SK-N-SH (cell line): ENCODE data around the gene RPL39L. TPM values are rescaled to one million over a fixed set of nuclear protein-coding genes. Genes with fewer than 3 reads are reported as not detected.

Experiments used
- CTCF ChIA-PET: fragments of 300-600, 350-600 bp; formaldehyde crosslinking; extraction: SDS; loops from one replicate; lab custom pipeline; 2021; lab: Yijun Ruan, JAX
- POLR2A ChIA-PET: fragments of 350-600 bp; sonication (Branson Sonifier 250); formaldehyde crosslinking; extraction: SDS; loops from one replicate; lab custom pipeline; 2020; ENCODE audit warnings: antibody characterized with exemption, inconsistent platforms; lab: Yijun Ruan, JAX
- DNase-seq: peaks from one replicate; pipeline ENCODE4 v3.0.0; 2012
- H2AFZ ChIP-seq: fragments of 200-600 bp; sonication (generic); 2 replicates; pipeline ENCODE4 v1.8.1; 2016; ENCODE audit warnings: antibody characterized with exemption, mild to moderate bottlenecking, low read depth
- H3F3A ChIP-seq: fragments of 200-600 bp; sonication (generic); replicated peaks from 2 replicates; pipeline ENCODE3; 2016; ENCODE audit warnings: antibody characterized with exemption, mild to moderate bottlenecking; ENCODE audit not compliant: insufficient read depth
- H3K27ac ChIP-seq, 2 experiments: fragments of 200-500 bp in 1 of 2; fragments of 200-600 bp in 1 of 2; sonication (Bioruptor generic) in 1 of 2; sonication (generic), shearing (Covaris generic) in 1 of 2; 2 replicates each; pipeline versions ENCODE4 v1.5.1 to v1.6.1; 2014 to 2016; ENCODE audit warnings: low read depth in 2 of 2, inconsistent platforms in 1 of 2, low read length in 1 of 2, mild to moderate bottlenecking in 1 of 2, mixed read lengths in 1 of 2
- H3K27me3 ChIP-seq: fragments of 200-600 bp; sonication (generic), shearing (Covaris generic); 2 replicates; pipeline ENCODE4 v1.6.1; 2016; ENCODE audit warnings: mixed run types; ENCODE audit not compliant: insufficient read depth
- H3K36me3 ChIP-seq, 2 experiments: fragments of 200-500 bp in 1 of 2; fragments of 200-600 bp in 1 of 2; sonication (Bioruptor generic) in 1 of 2; sonication (generic) in 1 of 2; replicated peaks in 1 of 2; 2 replicates each; pipeline versions ENCODE3 to v1.5.1; 2014 to 2016; ENCODE audit warnings: low read length in 1 of 2, mild to moderate bottlenecking in 1 of 2; ENCODE audit not compliant: insufficient read depth in 2 of 2, control insufficient read depth in 1 of 2
- H3K4me1 ChIP-seq, 2 experiments: fragments of 200-500 bp in 1 of 2; fragments of 200-600 bp in 1 of 2; sonication (Bioruptor generic) in 1 of 2; sonication (generic), shearing (Covaris generic) in 1 of 2; 2 replicates each; pipeline versions ENCODE4 v1.5.1 to v1.6.1; 2014 to 2016; ENCODE audit warnings: low read depth in 1 of 2, low read length in 1 of 2, mixed run types in 1 of 2; ENCODE audit not compliant: insufficient read depth in 2 of 2, control insufficient read depth in 1 of 2
- H3K4me2 ChIP-seq: fragments of 200-600 bp; sonication (generic), shearing (Covaris generic); 2 replicates; pipeline ENCODE4 v1.6.1; 2017; ENCODE audit warnings: mixed run types
- H3K4me3 ChIP-seq, 2 experiments: fragments of 200-500 bp in 1 of 2; fragments of 200-600 bp in 1 of 2; sonication (Bioruptor generic) in 1 of 2; sonication (generic), shearing (Covaris generic) in 1 of 2; 2 replicates each; pipeline versions ENCODE4 v1.5.1 to v1.8.1; 2014 to 2016; ENCODE audit warnings: low read depth in 2 of 2, inconsistent platforms in 1 of 2, low read length in 1 of 2, mild to moderate bottlenecking in 1 of 2, mixed read lengths in 1 of 2, moderate library complexity in 1 of 2
- H3K79me2 ChIP-seq: fragments of 200-600 bp; sonication (generic); 2 replicates; pipeline ENCODE4 v1.8.1; 2017; ENCODE audit warnings: mild to moderate bottlenecking; ENCODE audit not compliant: insufficient read depth
- H3K9ac ChIP-seq: fragments of 200-600 bp; sonication (generic); 2 replicates; pipeline ENCODE4 v1.6.1; 2017; ENCODE audit warnings: mixed run types
- H3K9me2 ChIP-seq: fragments of 200-600 bp; sonication (generic); 2 replicates; pipeline ENCODE4 v1.6.1; 2017; ENCODE audit warnings: mixed run types
- H3K9me3 ChIP-seq: fragments of 200-600 bp; sonication (generic); 2 replicates; pipeline ENCODE4 v1.6.1; 2017; ENCODE audit warnings: mixed run types, mild to moderate bottlenecking, moderate library complexity
- H4K20me1 ChIP-seq: fragments of 200-600 bp; sonication (generic); 2 replicates; pipeline ENCODE4 v1.6.1; 2017; ENCODE audit warnings: mild to moderate bottlenecking, mixed run types; ENCODE audit not compliant: insufficient read depth
- CHD2 ChIP-seq: fragments of 150-350 bp; IDR thresholded peaks from 2 replicates; pipeline ENCODE4 v1.6.1; 2018; ENCODE audit warnings: low read length; ENCODE audit not compliant: partially characterized antibody
- FOXJ3 ChIP-seq: sonication (generic); formaldehyde crosslinking; IDR thresholded peaks from 2 replicates; pipeline ENCODE4 v1.5.1; 2020; ENCODE audit warnings: mild to moderate bottlenecking, missing genetic modification reagents
- FOXM1 ChIP-seq: IDR thresholded peaks from 2 replicates; pipeline ENCODE4 v1.4.0; 2012; ENCODE audit warnings: low read depth, mild to moderate bottlenecking
- GATA2 ChIP-seq: sonication (generic); formaldehyde crosslinking; IDR thresholded peaks from 2 replicates; pipeline ENCODE4 v1.5.0; 2020; ENCODE audit warnings: mild to moderate bottlenecking, missing genetic modification reagents
- IRF3 ChIP-seq: fragments of 150-350 bp; IDR thresholded peaks from 2 replicates; pipeline ENCODE4 v1.6.1; 2016; ENCODE audit warnings: mild to moderate bottlenecking, low read depth, low read length
- JUND ChIP-seq: IDR thresholded peaks from 2 replicates; pipeline ENCODE4 v1.4.0; 2012
- NFIC ChIP-seq: IDR thresholded peaks from 2 replicates; pipeline ENCODE4 v1.4.0; 2012; ENCODE audit warnings: borderline replicate concordance
- PBX3 ChIP-seq: IDR thresholded peaks from 2 replicates; pipeline ENCODE4; 2012
- REST ChIP-seq: IDR thresholded peaks from 2 replicates; pipeline ENCODE4 v1.6.1; 2012; ENCODE audit warnings: mild to moderate bottlenecking, low read depth, low read length, moderate library complexity
- RFX5 ChIP-seq: IDR thresholded peaks from 2 replicates; pipeline ENCODE4 v1.6.1; 2012; ENCODE audit warnings: mild to moderate bottlenecking, improper control_type of control experiment, low read length
- SMC3 ChIP-seq: IDR thresholded peaks from 2 replicates; pipeline ENCODE4 v1.6.1; 2012; ENCODE audit warnings: low read depth, low read length, improper control_type of control experiment
- TCF12 ChIP-seq: IDR thresholded peaks from 2 replicates; pipeline ENCODE4 v1.4.0; 2012
- TEAD4 ChIP-seq: IDR thresholded peaks from 2 replicates; pipeline ENCODE4 v1.4.0; 2012; ENCODE audit warnings: mild to moderate bottlenecking, borderline replicate concordance; ENCODE audit not compliant: insufficient read depth
- USF2 ChIP-seq: fragments of 150-350 bp; IDR thresholded peaks from 2 replicates; pipeline ENCODE4 v1.6.1; 2017; ENCODE audit warnings: antibody characterized with exemption, low read length, low read depth, borderline replicate concordance
- YY1 ChIP-seq: IDR thresholded peaks from 2 replicates; pipeline ENCODE4 v1.4.0; 2012; ENCODE audit warnings: low read depth, mild to moderate bottlenecking
- ZBTB33 ChIP-seq: IDR thresholded peaks from 2 replicates; pipeline ENCODE4 v1.4.0; 2012; ENCODE audit warnings: low read depth, borderline replicate concordance
- WGBS: methylation state at CpG from one replicate; pipeline ENCODE4 v1.1.6; 2017; ENCODE audit warnings: low lambda C conversion rate; 5-methylcytosine and 5-hydroxymethylcytosine counted together
- polyA plus RNA-seq, 3 experiments: library from polyadenylated mRNA; depleted of rRNA; stranded (reverse); fragments of >200 nt; gene quantifications; 2 replicates each; pipeline ENCODE4 v1.2.3, GENCODE V29; 2012

Gene RPL39L
- polyA plus RNA-seq, 1 of the 3 experiments (the other 2 are of a cell fraction): 25.3 TPM

- no peak for TF ChIP-seq IRF3
- no peak for TF ChIP-seq FOXM1
These were observed 26.1 kb downstream of the RPL39L start (continued) for GRCh38 chr3:187112934-187113793.

GRCh38 chr3:187110156-187110555 is 29.1 kb downstream of the RPL39L start:
- TF ChIP-seq GATA2 (CRISPR knock-in tag) (no peak), NFIC (no peak), JUND (no peak), TEAD4 (no peak), RFX5 (no peak)
- H4K20me1 ChIP-seq: no peaks in the 10 kb centered on the region
- no peak overlapping the region for H3K9ac ChIP-seq
- 15% methylated on average over 1 of the region's 1 CpG for WGBS
- H3K9me2 ChIP-seq: no peaks in the 10 kb centered on the region
- H3K9me3 ChIP-seq: no peaks in the 10 kb centered on the region
- no peak overlapping the region for H3K27ac ChIP-seq
- H3K4me3 ChIP-seq: no peak overlapping the region
- H3K36me3 ChIP-seq: no peaks in the 10 kb centered on the region
- no peaks in the 10 kb centered on the region for H3K4me1 ChIP-seq
- H3K27me3 ChIP-seq: no peaks in the 10 kb centered on the region
- ChIA-PET CTCF (interaction anchor here (1.4 to 1.8 kb wide), 2 partner anchors 15 to 55 kb away, joined by 4 to 6 read pairs; no protein-coding TSS in a partner anchor), POLR2A (no interaction called here)
- no peaks in the 10 kb centered on the region for H3F3A ChIP-seq
- no peak overlapping the region for H3K4me2 ChIP-seq
- H3K79me2 ChIP-seq: no peaks in the 10 kb centered on the region
- no peak for DNase-seq
- H2AFZ ChIP-seq: no peak overlapping the region

- no peak overlapping the region for H2AFZ ChIP-seq
- H3K9me3 ChIP-seq: no peaks in the 10 kb centered on the region
- no peaks in the 10 kb centered on the region for H3F3A ChIP-seq
- POLR2A ChIA-PET: no interaction called here
- H3K36me3 ChIP-seq: no peaks in the 10 kb centered on the region
- 87% methylated on average over 3 of the region's 3 CpGs for WGBS
- H3K4me2 ChIP-seq: no peak overlapping the region
- CTCF ChIA-PET: interaction anchor here (2.1 kb wide), 1 partner anchor 57 kb away, joined by 10 read pairs; no protein-coding TSS in a partner anchor
- H3K9me2 ChIP-seq: no peaks in the 10 kb centered on the region
- H4K20me1 ChIP-seq: no peaks in the 10 kb centered on the region
- no peak overlapping the region for H3K9ac ChIP-seq
- H3K79me2 ChIP-seq: no peaks in the 10 kb centered on the region
- no peaks in the 10 kb centered on the region for H3K27me3 ChIP-seq
- H3K27ac ChIP-seq: no peak overlapping the region
- H3K4me3 ChIP-seq: no peak overlapping the region
- no peaks in the 10 kb centered on the region for H3K4me1 ChIP-seq
- DNase-seq: no peak
- no peak for TF ChIP-seq TEAD4
- no peak for TF ChIP-seq CHD2
- TF ChIP-seq USF2: no peak
- TF ChIP-seq SMC3: no peak
- TF ChIP-seq TCF12: no peak
- no peak for TF ChIP-seq PBX3
- no peak for TF ChIP-seq FOXJ3 (CRISPR knock-in tag)
- no peak for TF ChIP-seq ZBTB33
- no peak for TF ChIP-seq REST
- no peak for TF ChIP-seq YY1
These were observed 31.3 kb downstream of the RPL39L start for GRCh38 chr3:187107989-187108388.
